HG03097 (cell line): ENCODE results near the gene LHPP.

ENCODE experiments used
- ATAC-seq: cut with Tn5 transposase; IDR thresholded peaks from one replicate; pipeline ENCODE4 v1.9.1; 2021; ENCODE audit not compliant: unreplicated experiment, low FRiP score

LHPP gene

GRCh38 chr10:124550293-124551034 lies 88.8 kb downstream of the LHPP start:
- no peak for ATAC-seq

- no peak for ATAC-seq
Measured at GRCh38 chr10:124551097-124551496, 89.5 kb downstream of the LHPP start.

- ATAC-seq = no peak
Measured at GRCh38 chr10:124551755-124552154, 90.1 kb downstream of the LHPP start.

- no peak for ATAC-seq
Measured at GRCh38 chr10:124552691-124553276, 91.2 kb downstream of the LHPP start.

- no peak for ATAC-seq
Measured at GRCh38 chr10:124554085-124554858, 92.6 kb downstream of the LHPP start.

- no peak for ATAC-seq
Measured at GRCh38 chr10:124557167-124557566, 95.5 kb downstream of the LHPP start.

GRCh38 chr10:124557648-124558338 lies 96.2 kb downstream of the LHPP start:
- no peak for ATAC-seq

GRCh38 chr10:124558339-124559321 lies 97.0 kb downstream of the LHPP start:
- no peak for ATAC-seq

- ATAC-seq = no peak
Measured at GRCh38 chr10:124559372-124560132, 97.9 kb downstream of the LHPP start.

- ATAC-seq = no peak
Measured at GRCh38 chr10:124560377-124561105, 98.9 kb downstream of the LHPP start.

GRCh38 chr10:124561206-124561605 lies 99.6 kb downstream of the LHPP start:
- ATAC-seq = no peak

GRCh38 chr10:124562425-124563060 lies 100.9 kb downstream of the LHPP start:
- ATAC-seq = no peak

GRCh38 chr10:124563320-124564040 lies 101.9 kb downstream of the LHPP start:
- no peak for ATAC-seq

- ATAC-seq = no peak
Measured at GRCh38 chr10:124564881-124565280, 103.3 kb downstream of the LHPP start.

GRCh38 chr10:124565565-124566221 lies 104.1 kb downstream of the LHPP start:
- no peak for ATAC-seq

GRCh38 chr10:124566222-124566888 lies 104.7 kb downstream of the LHPP start:
- ATAC-seq = no peak
